HEK293 (cell line): ENCODE measurements around the gene GSTM4.

ENCODE experiments used
- CTCF ChIA-PET: fragments of 350-600 bp; formaldehyde crosslinking; extraction: SDS; loops from one replicate; lab custom pipeline; 2021; ENCODE audit warnings: antibody characterized with exemption; lab: Yijun Ruan, JAX
- POLR2A ChIA-PET: fragments of 300-600 bp; formaldehyde crosslinking; extraction: SDS; loops from one replicate; lab custom pipeline; 2020; ENCODE audit warnings: antibody characterized with exemption, inconsistent platforms; lab: Yijun Ruan, JAX
- H3K27ac ChIP-seq: fragments of 200-500 bp; sonication (Bioruptor generic); 2 replicates; pipeline ENCODE4 v1.5.1; 2014; ENCODE audit warnings: low read depth, low read length, control low read depth, inconsistent platforms; ENCODE audit errors: extremely low read depth
- H3K36me3 ChIP-seq, 2 experiments: fragments of 200-500 bp in 1 of 2; sonication (Bioruptor generic) in 1 of 2; 1 replicate in 1 of 2; 2 replicates in 1 of 2; pipeline ENCODE4 v1.5.1; 2014 to 2017; ENCODE audit warnings: inconsistent platforms in 2 of 2, low read length in 2 of 2; ENCODE audit not compliant: control insufficient read depth in 2 of 2, insufficient read depth in 1 of 2
- H3K4me1 ChIP-seq: fragments of 200-500 bp; sonication (Bioruptor generic); 2 replicates; pipeline ENCODE4 v1.5.1; 2014; ENCODE audit warnings: mild to moderate bottlenecking, low read length, inconsistent platforms; ENCODE audit not compliant: control insufficient read depth, insufficient read depth
- H3K4me3 ChIP-seq: 2 replicates; pipeline ENCODE4 v1.5.1; 2011; ENCODE audit warnings: low read depth, mild to moderate bottlenecking, control low read depth, low read length, moderate library complexity
- H3K9me3 ChIP-seq: fragments of 200-500 bp; sonication (Bioruptor generic); 2 replicates; pipeline ENCODE4 v1.5.1; 2014; ENCODE audit warnings: low read depth, low read length, inconsistent platforms; ENCODE audit not compliant: control insufficient read depth, insufficient read depth
- BCL11A ChIP-seq: fragments of 450-650 bp; formaldehyde crosslinking; IDR thresholded peaks from 2 replicates; pipeline ENCODE4 v1.5.1; 2016; ENCODE audit warnings: low read depth, missing biosample characterization, missing genetic modification characterization
- BCL6B ChIP-seq: fragments of 450-650 bp; formaldehyde crosslinking; IDR thresholded peaks from 2 replicates; pipeline ENCODE4 v1.5.1; 2017; ENCODE audit warnings: missing biosample characterization, missing genetic modification characterization
- CTCF ChIP-seq: fragments of 450-650 bp; formaldehyde crosslinking; IDR thresholded peaks from 2 replicates; pipeline ENCODE4 v1.5.1; 2016; ENCODE audit warnings: missing biosample characterization, missing genetic modification characterization
- FEZF1 ChIP-seq: fragments of 450-650 bp; formaldehyde crosslinking; IDR thresholded peaks from 2 replicates; pipeline ENCODE4 v1.5.1; 2016; ENCODE audit warnings: missing biosample characterization, missing genetic modification characterization
- GLI4 ChIP-seq: fragments of 450-650 bp; formaldehyde crosslinking; IDR thresholded peaks from 2 replicates; pipeline ENCODE4 v1.5.1; 2016; ENCODE audit warnings: missing biosample characterization, missing genetic modification characterization
- GLIS2 ChIP-seq: fragments of 450-650 bp; formaldehyde crosslinking; IDR thresholded peaks from 2 replicates; pipeline ENCODE4 v1.5.1; 2016; ENCODE audit warnings: missing biosample characterization, missing genetic modification characterization
- HIC1 ChIP-seq: fragments of 450-650 bp; formaldehyde crosslinking; IDR thresholded peaks from 2 replicates; pipeline ENCODE4 v1.5.1; 2016; ENCODE audit warnings: missing biosample characterization, missing genetic modification characterization
- SETDB1 ChIP-seq: IDR thresholded peaks from one replicate; pipeline ENCODE4 v1.6.1; 2017; ENCODE audit warnings: mild to moderate bottlenecking, low read length, moderate library complexity, mixed read lengths; ENCODE audit not compliant: insufficient read length
- TSHZ1 ChIP-seq: fragments of 450-650 bp; formaldehyde crosslinking; IDR thresholded peaks from 2 replicates; pipeline ENCODE4 v1.5.1; 2016; ENCODE audit warnings: missing biosample characterization, missing genetic modification characterization, borderline replicate concordance
- WT1 ChIP-seq: fragments of 450-650 bp; formaldehyde crosslinking; IDR thresholded peaks from 2 replicates; pipeline ENCODE4 v1.5.1; 2016; ENCODE audit warnings: missing biosample characterization, missing genetic modification characterization
- ZBTB21 ChIP-seq: fragments of 450-650 bp; formaldehyde crosslinking; IDR thresholded peaks from 2 replicates; pipeline ENCODE4 v1.5.1; 2017; ENCODE audit warnings: missing biosample characterization, missing genetic modification characterization
- ZBTB26 ChIP-seq: fragments of 450-650 bp; formaldehyde crosslinking; optimal IDR thresholded peaks from 2 replicates; pipeline ENCODE3; 2016; ENCODE audit warnings: missing biosample characterization, mild to moderate bottlenecking, missing genetic modification characterization
- ZNF121 ChIP-seq: fragments of 450-650 bp; formaldehyde crosslinking; IDR thresholded peaks from 2 replicates; pipeline ENCODE4 v1.5.1; 2016; ENCODE audit warnings: missing biosample characterization, missing genetic modification characterization
- ZNF2 ChIP-seq: fragments of 450-650 bp; formaldehyde crosslinking; IDR thresholded peaks from 2 replicates; pipeline ENCODE4 v1.5.1; 2016; ENCODE audit warnings: missing biosample characterization, missing genetic modification characterization
- ZNF202 ChIP-seq: fragments of 450-650 bp; formaldehyde crosslinking; IDR thresholded peaks from 2 replicates; pipeline ENCODE4 v1.5.1; 2016; ENCODE audit warnings: missing biosample characterization, missing genetic modification characterization, borderline replicate concordance
- ZNF24 ChIP-seq: fragments of 450-650 bp; formaldehyde crosslinking; IDR thresholded peaks from 2 replicates; pipeline ENCODE4 v1.5.1; 2016; ENCODE audit warnings: missing biosample characterization, missing genetic modification characterization
- ZNF341 ChIP-seq: fragments of 450-650 bp; formaldehyde crosslinking; IDR thresholded peaks from 2 replicates; pipeline ENCODE4; 2016; ENCODE audit warnings: low read depth, missing biosample characterization, missing genetic modification characterization
- ZNF404 ChIP-seq: fragments of 450-650 bp; formaldehyde crosslinking; IDR thresholded peaks from 2 replicates; pipeline ENCODE4 v1.5.1; 2017; ENCODE audit warnings: missing biosample characterization, missing genetic modification characterization
- ZNF433 ChIP-seq: fragments of 450-650 bp; formaldehyde crosslinking; IDR thresholded peaks from 2 replicates; pipeline ENCODE4 v1.5.1; 2016; ENCODE audit warnings: missing biosample characterization, missing genetic modification characterization, low read depth
- ZNF558 ChIP-seq: fragments of 450-650 bp; formaldehyde crosslinking; IDR thresholded peaks from 2 replicates; pipeline ENCODE4 v1.5.1; 2016; ENCODE audit warnings: missing biosample characterization, missing genetic modification characterization
- ZNF600 ChIP-seq: fragments of 450-650 bp; formaldehyde crosslinking; IDR thresholded peaks from 2 replicates; pipeline ENCODE4 v1.5.1; 2016; ENCODE audit warnings: missing biosample characterization, missing genetic modification characterization
- ZNF692 ChIP-seq: fragments of 450-650 bp; formaldehyde crosslinking; IDR thresholded peaks from 2 replicates; pipeline ENCODE4 v1.5.1; 2016; ENCODE audit warnings: missing biosample characterization, missing genetic modification characterization
- ZNF830 ChIP-seq: fragments of 450-650 bp; IDR thresholded peaks from 2 replicates; pipeline ENCODE4 v1.5.0; 2018; ENCODE audit warnings: missing biosample characterization, missing genetic modification characterization, low read depth, mild to moderate bottlenecking, moderate library complexity
- ZSCAN30 ChIP-seq: fragments of 450-650 bp; IDR thresholded peaks from 2 replicates; pipeline ENCODE4 v1.5.1; 2018; ENCODE audit warnings: missing biosample characterization, mild to moderate bottlenecking, missing genetic modification characterization, moderate library complexity

GSTM4 gene

GRCh38 chr1:109657395-109657794, 1.5 kb downstream of the GSTM4 start:
- POLR2A ChIA-PET = no interaction called here
- H3K9me3 ChIP-seq = no peaks in the 10 kb centered on the region
- H3K27ac ChIP-seq = no peak overlapping the region
- no peaks in the 10 kb centered on the region for H3K36me3 ChIP-seq
- TF ChIP-seq ZNF600 (no peak), BCL11A (tag by site-specific recombination) (no peak), ZNF121 (tag by site-specific recombination) (no peak), ZBTB26 (tag by site-specific recombination) (no peak), ZNF341 (no peak), CTCF (tag by site-specific recombination) (no peak), ZNF202 (no peak), WT1 (tag by site-specific recombination) (no peak), ZNF692 (tag by site-specific recombination) (no peak), ZSCAN30 (tag by site-specific recombination) (no peak), TSHZ1 (tag by site-specific recombination) (no peak), ZBTB21 (no peak), ZNF24 (tag by site-specific recombination) (no peak), FEZF1 (tag by site-specific recombination) (no peak), ZNF558 (tag by site-specific recombination) (no peak), ZNF433 (tag by site-specific recombination) (no peak)
- CTCF ChIA-PET = interaction anchor here (0.6 to 5.8 kb wide), 5 partner anchors 9 to 118 kb away, joined by 3 to 27 read pairs (median 4); no protein-coding TSS in a partner anchor
- no peak overlapping the region for H3K4me3 ChIP-seq
- H3K4me1 ChIP-seq = no peaks in the 10 kb centered on the region

- Histone ChIP-seq H3K4me1 (no peaks in the 10 kb centered on the region), H3K9me3 (no peaks in the 10 kb centered on the region), H3K36me3 (no peaks in the 10 kb centered on the region), H3K27ac (no peak overlapping the region), H3K4me3 (no peak overlapping the region)
- CTCF ChIA-PET = interaction anchor here (0.5 to 5.8 kb wide), 8 partner anchors 9 to 326 kb away, joined by 3 to 27 read pairs (median 4); partner anchors contain the start of gene AHCYL1
- POLR2A ChIA-PET = no interaction called here
- TF ChIP-seq BCL6B (tag by site-specific recombination) (no peak), ZNF830 (no peak), ZNF2 (tag by site-specific recombination) (no peak), GLIS2 (tag by site-specific recombination) (no peak), ZNF404 (tag by site-specific recombination) (no peak), SETDB1 (no peak), HIC1 (tag by site-specific recombination) (no peak), GLI4 (tag by site-specific recombination) (no peak)
These were observed 2.1 kb downstream of the GSTM4 start for GRCh38 chr1:109657970-109658369.
